ENCODE data around the gene MTHFD1.

DNA sequence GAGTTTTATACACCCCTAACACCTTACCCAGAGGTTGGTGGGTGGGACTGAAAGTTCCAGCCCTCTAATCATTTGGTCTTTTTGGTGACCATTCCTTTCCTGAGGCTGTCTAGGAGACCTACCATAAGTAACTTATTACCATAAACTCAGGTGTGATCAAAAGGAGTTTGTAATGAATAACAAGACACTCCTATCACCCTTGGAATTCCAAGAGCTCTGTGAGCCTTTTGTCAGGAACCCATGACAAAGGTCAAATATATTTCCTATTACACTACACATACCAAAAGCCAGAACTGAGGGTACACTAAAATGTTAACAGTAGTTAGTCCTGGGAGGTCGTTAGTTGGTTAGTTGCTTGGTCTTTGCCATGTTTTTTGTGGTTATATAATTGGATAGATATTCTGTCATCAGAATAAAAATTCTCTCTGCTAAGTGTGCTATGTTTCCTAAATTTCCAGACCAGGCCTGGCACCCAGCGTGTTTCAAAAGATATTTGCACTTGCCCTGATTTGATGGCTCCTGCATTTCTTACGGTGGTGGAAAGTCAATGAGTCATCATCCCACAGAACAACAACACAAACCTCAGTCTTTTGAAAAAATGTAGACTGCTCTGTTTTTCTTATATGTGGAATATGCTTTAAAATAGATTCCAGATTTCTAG is 50.2 kb downstream of the MTHFD1 start:
- TF ChIP-seq, protein P1, sequence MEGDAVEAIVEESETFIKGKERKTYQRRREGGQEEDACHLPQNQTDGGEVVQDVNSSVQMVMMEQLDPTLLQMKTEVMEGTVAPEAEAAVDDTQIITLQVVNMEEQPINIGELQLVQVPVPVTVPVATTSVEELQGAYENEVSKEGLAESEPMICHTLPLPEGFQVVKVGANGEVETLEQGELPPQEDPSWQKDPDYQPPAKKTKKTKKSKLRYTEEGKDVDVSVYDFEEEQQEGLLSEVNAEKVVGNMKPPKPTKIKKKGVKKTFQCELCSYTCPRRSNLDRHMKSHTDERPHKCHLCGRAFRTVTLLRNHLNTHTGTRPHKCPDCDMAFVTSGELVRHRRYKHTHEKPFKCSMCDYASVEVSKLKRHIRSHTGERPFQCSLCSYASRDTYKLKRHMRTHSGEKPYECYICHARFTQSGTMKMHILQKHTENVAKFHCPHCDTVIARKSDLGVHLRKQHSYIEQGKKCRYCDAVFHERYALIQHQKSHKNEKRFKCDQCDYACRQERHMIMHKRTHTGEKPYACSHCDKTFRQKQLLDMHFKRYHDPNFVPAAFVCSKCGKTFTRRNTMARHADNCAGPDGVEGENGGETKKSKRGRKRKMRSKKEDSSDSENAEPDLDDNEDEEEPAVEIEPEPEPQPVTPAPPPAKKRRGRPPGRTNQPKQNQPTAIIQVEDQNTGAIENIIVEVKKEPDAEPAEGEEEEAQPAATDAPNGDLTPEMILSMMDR (IDR thresholded peaks at IDR 0.05 in 4 of 5, conservative IDR thresholded peaks at IDR 0.05 in 1 of 5) = no peak
- TF ChIP-seq POLR2A (IDR thresholded peaks at IDR 0.05) = no peak

Measured in gastrocnemius medialis (tissue), 4 donors.